Nephron (organoid): Measurements from ENCODE around the gene FGF19.

Experiments used
- H3K27ac Mint-ChIP-seq, 3 experiments: 2 replicates each; pipeline ENCODE4 v1.8.0; 2020; ENCODE audit warnings: mixed read lengths in 3 of 3, mild to moderate bottlenecking in 2 of 3, moderate library complexity in 1 of 3
- H3K27me3 Mint-ChIP-seq: 2 replicates; pipeline ENCODE4 v1.8.0; 2021; ENCODE audit warnings: low read depth, mild to moderate bottlenecking, moderate library complexity, mixed read lengths
- H3K36me3 Mint-ChIP-seq: 2 replicates; pipeline ENCODE4 v1.8.0; 2020; ENCODE audit warnings: low read depth, mixed read lengths
- H3K4me1 Mint-ChIP-seq: 2 replicates; pipeline ENCODE4 v1.8.0; 2020; ENCODE audit warnings: mixed read lengths
- H3K4me3 Mint-ChIP-seq, 3 experiments: 2 replicates each; pipeline ENCODE4 v1.8.0; 2020; ENCODE audit warnings: mild to moderate bottlenecking in 3 of 3, mixed read lengths in 3 of 3, moderate library complexity in 2 of 3
- H3K9me3 Mint-ChIP-seq: 2 replicates; pipeline ENCODE4 v1.8.0; 2020; ENCODE audit warnings: mixed read lengths
- TF ChIP-seq, protein P1 (sequence below), 3 experiments: fragments of 200-600 bp; sonication (generic); IDR thresholded peaks; one replicate each; pipeline ENCODE4 v1.5.0; 2021; ENCODE audit warnings: antibody characterized with exemption in 3 of 3; ENCODE audit not compliant: unreplicated experiment in 3 of 3

Gene FGF19

DNA sequence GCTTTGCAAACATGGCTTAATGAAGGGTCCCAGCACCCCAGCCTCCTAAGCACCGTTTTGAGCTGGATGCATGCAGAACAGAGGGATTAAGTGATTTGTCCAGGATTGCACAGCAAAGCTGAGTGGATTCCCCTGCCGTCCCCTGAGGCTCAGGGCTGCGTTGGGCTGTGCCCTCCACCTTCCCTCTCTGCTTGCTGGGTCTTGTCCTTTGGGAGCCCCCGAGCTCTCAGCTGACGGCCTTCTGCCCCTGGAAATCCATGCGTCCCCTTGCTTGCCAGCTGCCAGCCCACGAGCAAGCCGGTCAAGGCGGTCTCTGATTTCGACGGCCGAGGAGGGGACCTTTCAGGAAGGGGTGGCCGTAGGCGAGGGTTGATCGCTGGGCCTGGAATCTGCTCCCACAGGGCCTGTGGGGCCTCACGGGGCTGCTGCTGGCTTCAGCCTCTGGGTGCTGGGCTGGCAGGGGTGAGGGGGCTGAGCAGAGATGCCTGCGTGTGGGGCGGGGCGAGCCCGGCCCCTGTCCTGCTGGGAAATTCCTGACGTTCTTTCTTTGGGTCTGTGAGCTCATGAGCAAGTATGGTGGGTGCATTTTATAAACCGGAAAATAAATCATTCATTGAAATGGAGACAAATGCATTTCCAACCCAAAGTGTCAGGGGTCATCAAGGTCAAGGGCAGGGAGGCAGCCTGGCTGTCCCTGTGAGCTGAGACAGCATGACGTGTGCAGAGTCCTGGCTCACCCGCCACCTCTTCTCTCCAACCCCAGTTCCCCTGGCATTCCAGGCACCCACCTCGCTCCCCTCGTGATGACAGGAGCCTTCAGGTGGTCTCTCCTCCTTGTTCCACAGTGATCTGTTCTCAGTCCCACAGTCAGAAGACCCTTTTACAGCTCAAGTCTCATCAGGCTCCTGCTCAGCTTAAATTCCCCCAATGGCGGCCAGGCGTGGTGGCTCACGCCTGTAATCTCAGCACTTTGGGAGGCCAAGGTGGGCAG, 43.2 kb upstream of the FGF19 start:
- no peak overlapping the region for H3K27ac Mint-ChIP-seq

DNA sequence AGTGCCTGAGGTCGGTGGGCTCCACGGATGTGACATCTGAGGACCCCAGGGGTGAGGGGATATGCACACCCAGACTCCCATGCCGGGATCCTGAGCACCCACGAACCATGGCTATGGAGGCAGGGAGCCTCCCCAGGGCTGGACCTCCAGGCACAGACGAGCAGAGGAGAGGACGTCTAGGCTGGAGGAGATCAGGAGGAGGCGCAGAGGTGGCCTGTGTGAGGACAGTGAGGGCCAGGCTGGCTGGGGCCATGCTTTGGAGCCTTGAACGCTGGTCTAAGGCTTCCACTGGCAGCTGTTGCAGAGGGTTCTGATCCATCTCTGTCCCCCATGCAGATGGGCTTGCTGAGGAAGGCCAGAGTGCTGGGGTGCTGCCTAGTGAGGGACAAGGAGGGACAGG, 42.3 kb upstream of the FGF19 start:
- Mint-ChIP-seq H3K27ac (no peak overlapping the region), H3K9me3 (no peaks in the 10 kb centered on the region), H3K4me1 (no peaks in the 10 kb centered on the region), H3K4me3 (no peak overlapping the region), H3K27me3 (peaks cover 18% of the 10 kb centered on the region), H3K36me3 (no peaks in the 10 kb centered on the region)
- TF ChIP-seq, protein P1, sequence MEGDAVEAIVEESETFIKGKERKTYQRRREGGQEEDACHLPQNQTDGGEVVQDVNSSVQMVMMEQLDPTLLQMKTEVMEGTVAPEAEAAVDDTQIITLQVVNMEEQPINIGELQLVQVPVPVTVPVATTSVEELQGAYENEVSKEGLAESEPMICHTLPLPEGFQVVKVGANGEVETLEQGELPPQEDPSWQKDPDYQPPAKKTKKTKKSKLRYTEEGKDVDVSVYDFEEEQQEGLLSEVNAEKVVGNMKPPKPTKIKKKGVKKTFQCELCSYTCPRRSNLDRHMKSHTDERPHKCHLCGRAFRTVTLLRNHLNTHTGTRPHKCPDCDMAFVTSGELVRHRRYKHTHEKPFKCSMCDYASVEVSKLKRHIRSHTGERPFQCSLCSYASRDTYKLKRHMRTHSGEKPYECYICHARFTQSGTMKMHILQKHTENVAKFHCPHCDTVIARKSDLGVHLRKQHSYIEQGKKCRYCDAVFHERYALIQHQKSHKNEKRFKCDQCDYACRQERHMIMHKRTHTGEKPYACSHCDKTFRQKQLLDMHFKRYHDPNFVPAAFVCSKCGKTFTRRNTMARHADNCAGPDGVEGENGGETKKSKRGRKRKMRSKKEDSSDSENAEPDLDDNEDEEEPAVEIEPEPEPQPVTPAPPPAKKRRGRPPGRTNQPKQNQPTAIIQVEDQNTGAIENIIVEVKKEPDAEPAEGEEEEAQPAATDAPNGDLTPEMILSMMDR (IDR thresholded peaks at IDR 0.05; ENCODE audit: unreplicated experiment in 3 of 3): no peak

More for the DNA sequence above, 43.2 kb upstream of the FGF19 start:
- H3K27me3 Mint-ChIP-seq: peaks cover 16% of the 10 kb centered on the region
- no peaks in the 10 kb centered on the region for H3K4me1 Mint-ChIP-seq
- no peaks in the 10 kb centered on the region for H3K9me3 Mint-ChIP-seq
- no peaks in the 10 kb centered on the region for H3K36me3 Mint-ChIP-seq
- no peak overlapping the region for H3K4me3 Mint-ChIP-seq
- TF ChIP-seq, protein P1 (IDR thresholded peaks at IDR 0.05; ENCODE audit: unreplicated experiment in 3 of 3): no peak

DNA sequence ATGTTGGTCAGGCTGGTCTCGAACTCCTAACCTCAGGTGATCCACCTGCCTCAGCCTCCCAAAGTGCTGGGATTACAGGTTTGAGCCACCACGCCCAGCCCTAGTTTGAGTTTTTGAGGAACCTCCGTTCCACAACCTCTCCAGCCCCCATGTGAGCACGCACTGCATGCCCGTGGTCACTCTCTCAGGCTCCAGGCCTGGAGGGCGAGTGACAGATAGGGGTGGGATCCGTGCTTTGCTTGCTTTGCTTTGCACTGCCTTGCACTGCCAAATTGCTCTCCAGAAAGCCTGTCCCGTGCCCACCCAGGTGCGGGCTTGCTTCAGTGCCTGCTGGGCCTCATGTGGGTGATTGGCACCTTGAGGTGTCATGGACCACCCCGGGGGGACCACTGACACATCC, 41.4 kb upstream of the FGF19 start:
- Mint-ChIP-seq H3K27ac (no peak overlapping the region), H3K27me3 (peaks cover 18% of the 10 kb centered on the region), H3K4me1 (no peaks in the 10 kb centered on the region), H3K9me3 (no peaks in the 10 kb centered on the region), H3K4me3 (no peak overlapping the region), H3K36me3 (no peaks in the 10 kb centered on the region)
- TF ChIP-seq, protein P1 (IDR thresholded peaks at IDR 0.05; ENCODE audit: unreplicated experiment in 3 of 3): no peak

DNA sequence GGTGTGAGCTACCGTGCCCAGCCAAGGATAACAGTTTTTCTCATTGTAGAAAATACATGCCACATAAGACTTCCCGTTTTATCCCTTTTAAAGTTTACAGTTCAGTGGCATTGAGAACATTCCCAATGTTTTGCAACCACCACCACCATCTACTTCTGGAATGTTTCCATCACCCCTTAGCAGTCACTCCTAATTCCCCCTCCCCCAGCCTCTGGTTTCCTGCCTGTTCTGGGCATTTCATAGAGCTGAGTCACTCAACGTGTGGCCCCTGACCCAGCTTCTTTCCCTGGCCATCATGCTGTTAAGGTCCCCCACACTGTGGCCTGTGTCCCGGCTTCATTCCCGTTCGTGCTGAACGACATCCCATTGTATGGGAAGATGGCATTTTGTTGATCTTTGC, 40.6 kb upstream of the FGF19 start:
- Mint-ChIP-seq H3K27me3 (peaks cover 18% of the 10 kb centered on the region), H3K9me3 (peaks cover 1% of the 10 kb centered on the region), H3K4me1 (no peaks in the 10 kb centered on the region), H3K4me3 (no peak overlapping the region), H3K27ac (no peak overlapping the region), H3K36me3 (no peaks in the 10 kb centered on the region)
- TF ChIP-seq, protein P1 (IDR thresholded peaks at IDR 0.05; ENCODE audit: unreplicated experiment in 3 of 3): no peak

DNA sequence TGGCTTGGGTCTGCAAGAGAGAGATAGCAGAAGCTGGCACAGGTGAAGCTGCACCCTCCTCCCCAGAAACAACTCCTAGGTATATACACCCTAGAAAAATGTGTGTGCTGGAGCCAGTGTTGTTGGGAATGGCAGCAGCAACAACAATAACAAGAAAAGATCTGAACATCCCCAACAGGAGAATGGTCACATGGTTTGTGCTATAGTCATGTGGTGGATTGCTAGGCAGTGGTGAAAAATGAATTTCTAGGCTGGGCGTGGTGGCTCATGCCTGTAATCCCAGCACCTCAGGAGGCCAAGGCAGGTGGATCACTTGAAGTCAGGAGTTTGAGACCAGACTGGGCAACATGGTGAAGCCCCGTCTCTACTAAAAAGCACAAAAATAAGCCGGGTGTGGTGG, 31.0 kb upstream of the FGF19 start:
- Mint-ChIP-seq H3K36me3 (no peaks in the 10 kb centered on the region), H3K9me3 (peaks cover 13% of the 10 kb centered on the region), H3K4me1 (no peaks in the 10 kb centered on the region), H3K4me3 (no peak overlapping the region), H3K27me3 (peaks cover 20% of the 10 kb centered on the region), H3K27ac (no peak overlapping the region)
- TF ChIP-seq, protein P1 (IDR thresholded peaks at IDR 0.05; ENCODE audit: unreplicated experiment in 3 of 3): no peak

DNA sequence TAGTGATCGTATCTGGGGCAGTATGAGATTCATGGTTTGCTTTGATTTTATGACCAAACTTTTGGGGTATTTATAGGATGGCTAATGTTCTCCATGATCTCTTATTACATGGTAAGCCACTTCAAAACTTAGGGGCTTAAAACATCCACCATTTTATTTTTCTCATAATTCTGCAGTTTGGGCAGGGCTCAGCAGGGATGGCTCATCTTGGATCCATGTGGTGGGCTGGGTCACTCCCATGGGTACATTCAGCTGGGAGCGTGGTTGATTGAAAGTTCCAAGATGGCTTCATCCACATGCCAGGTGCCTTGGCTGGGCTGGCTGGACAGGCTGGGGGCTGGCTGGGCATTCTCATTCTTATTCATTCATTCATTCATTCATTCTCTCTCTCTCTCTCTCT, 30.5 kb upstream of the FGF19 start:
- H3K4me1 Mint-ChIP-seq: no peaks in the 10 kb centered on the region
- no peaks in the 10 kb centered on the region for H3K36me3 Mint-ChIP-seq
- H3K27me3 Mint-ChIP-seq: peaks cover 24% of the 10 kb centered on the region
- H3K4me3 Mint-ChIP-seq: no peak overlapping the region
- no peak overlapping the region for H3K27ac Mint-ChIP-seq
- TF ChIP-seq, protein P1 (IDR thresholded peaks at IDR 0.05; ENCODE audit: unreplicated experiment in 3 of 3): no peak
- H3K9me3 Mint-ChIP-seq: peaks cover 11% of the 10 kb centered on the region
